HL-60 (cell line): ENCODE data around the gene LSAMP.

Experiments
- CTCF ChIP-seq: IDR thresholded peaks from one replicate; pipeline ENCODE4 v1.5.1; 2011; ENCODE audit warnings: low read length, control low read depth, inconsistent platforms; ENCODE audit not compliant: insufficient read depth
- SPI1 ChIP-seq: IDR thresholded peaks from 2 replicates; pipeline ENCODE4 v1.6.1; 2012; ENCODE audit warnings: low read depth, mild to moderate bottlenecking, borderline replicate concordance

GRCh38 chr3:116342499-116342898 lies 102.8 kb downstream of the LSAMP start:
- TF ChIP-seq CTCF (no peak), SPI1 (no peak)
